H9 (cell line): Measurements from ENCODE around the gene AHDC1. TPM values are rescaled to one million over a fixed set of nuclear protein-coding genes. Genes with fewer than 3 reads are reported as not detected.

Experiments used
- DNase-seq: peaks from one replicate; pipeline ENCODE4 v3.0.0-alpha.2; 2017
- H2AFZ ChIP-seq: one replicate; pipeline ENCODE4 v1.6.1; 2013; ENCODE audit warnings: mild to moderate bottlenecking, low read length, control low read depth, moderate library complexity
- H2AK5ac ChIP-seq: 2 replicates; pipeline ENCODE4 v1.6.1; 2013; ENCODE audit warnings: low read length, control low read depth, mixed read lengths; ENCODE audit not compliant: insufficient read length
- H2BK120ac ChIP-seq: one replicate; pipeline ENCODE4 v1.6.1; 2013; ENCODE audit warnings: low read depth, mild to moderate bottlenecking, low read length, control low read depth, inconsistent platforms; ENCODE audit not compliant: poor library complexity, severe bottlenecking
- H2BK12ac ChIP-seq: 2 replicates; pipeline ENCODE4 v1.6.1; 2013; ENCODE audit warnings: low read length, control low read depth, mixed read lengths, low read depth; ENCODE audit not compliant: insufficient read length
- H2BK15ac ChIP-seq: 2 replicates; pipeline ENCODE4 v1.6.1; 2013; ENCODE audit warnings: low read depth, low read length, control low read depth
- H2BK20ac ChIP-seq: one replicate; pipeline ENCODE4 v1.6.1; 2013; ENCODE audit warnings: low read depth, mild to moderate bottlenecking, low read length, control low read depth, inconsistent platforms; ENCODE audit not compliant: poor library complexity, severe bottlenecking
- H2BK5ac ChIP-seq: 2 replicates; pipeline ENCODE4 v1.6.1; 2013; ENCODE audit warnings: low read length, control low read depth, mixed read lengths; ENCODE audit not compliant: insufficient read length
- H3K14ac ChIP-seq: 2 replicates; pipeline ENCODE4 v1.6.1; 2013; ENCODE audit warnings: low read length, control low read depth; ENCODE audit not compliant: insufficient read depth
- H3K18ac ChIP-seq: 2 replicates; pipeline ENCODE4 v1.6.1; 2013; ENCODE audit warnings: low read depth, mild to moderate bottlenecking, mixed read lengths, low read length, control low read depth; ENCODE audit not compliant: insufficient read length
- H3K23ac ChIP-seq: 2 replicates; pipeline ENCODE4 v1.6.1; 2013; ENCODE audit warnings: low read length, control low read depth, mixed read lengths, low read depth; ENCODE audit not compliant: insufficient read length
- H3K23me2 ChIP-seq: 2 replicates; pipeline ENCODE4 v1.6.1; 2013; ENCODE audit warnings: low read depth, mild to moderate bottlenecking, mixed read lengths, low read length, control low read depth; ENCODE audit not compliant: insufficient read length, poor library complexity, severe bottlenecking
- H3K27ac ChIP-seq: 2 replicates; pipeline ENCODE4 v1.5.1; 2013; ENCODE audit warnings: low read length, control low read depth, mixed read lengths, low read depth; ENCODE audit not compliant: insufficient read length
- H3K27me3 ChIP-seq: 2 replicates; pipeline ENCODE4 v1.6.1; 2013; ENCODE audit warnings: low read length, control low read depth, inconsistent platforms; ENCODE audit not compliant: insufficient read depth
- H3K4ac ChIP-seq: 2 replicates; pipeline ENCODE4 v1.6.1; 2013; ENCODE audit warnings: low read depth, mild to moderate bottlenecking, control low read depth, inconsistent platforms, low read length, moderate library complexity
- H3K4me1 ChIP-seq: 2 replicates; pipeline ENCODE4 v1.6.1; 2013; ENCODE audit warnings: low read length, control low read depth, inconsistent platforms; ENCODE audit not compliant: insufficient read depth
- H3K4me2 ChIP-seq: 2 replicates; pipeline ENCODE4 v1.6.1; 2013; ENCODE audit warnings: low read length, control low read depth, mixed read lengths; ENCODE audit not compliant: insufficient read length, insufficient read depth
- H3K56ac ChIP-seq: 2 replicates; pipeline ENCODE4 v1.6.1; 2013; ENCODE audit warnings: low read depth, mild to moderate bottlenecking, mixed read lengths, low read length, control low read depth; ENCODE audit not compliant: insufficient read length
- H3K79me1 ChIP-seq: 2 replicates; pipeline ENCODE4 v1.6.1; 2013; ENCODE audit warnings: low read depth, mild to moderate bottlenecking, moderate library complexity, low read length, control low read depth, inconsistent platforms; ENCODE audit not compliant: insufficient read depth, poor library complexity, severe bottlenecking
- H3K79me2 ChIP-seq: 2 replicates; pipeline ENCODE4 v1.6.1; 2013; ENCODE audit warnings: low read length, control low read depth, inconsistent platforms; ENCODE audit not compliant: insufficient read depth
- H3K9ac ChIP-seq: 2 replicates; pipeline ENCODE4 v1.6.1; 2013; ENCODE audit warnings: low read length, control low read depth, mixed read lengths; ENCODE audit not compliant: insufficient read length; ENCODE audit errors: extremely low read depth
- H3K9me3 ChIP-seq: one replicate; pipeline ENCODE4 v1.6.1; 2013; ENCODE audit warnings: low read depth, low read length, inconsistent platforms; ENCODE audit not compliant: control insufficient read depth
- H3T11ph ChIP-seq: one replicate; pipeline ENCODE4 v1.6.1; 2013; ENCODE audit warnings: mild to moderate bottlenecking, low read length, control low read depth, inconsistent platforms
- H4K20me1 ChIP-seq: one replicate; pipeline ENCODE4 v1.6.1; 2013; ENCODE audit not compliant: control insufficient read depth, insufficient read length, insufficient read depth
- H4K5ac ChIP-seq: 2 replicates; pipeline ENCODE4 v1.6.1; 2013; ENCODE audit warnings: low read depth, mild to moderate bottlenecking, mixed read lengths, low read length, control low read depth; ENCODE audit not compliant: insufficient read length
- H4K8ac ChIP-seq: replicated peaks from 2 replicates; pipeline ENCODE4 v1.6.1; 2013; ENCODE audit warnings: low read length, control low read depth, mixed read lengths, low read depth; ENCODE audit not compliant: insufficient read length
- H4K91ac ChIP-seq: 2 replicates; pipeline ENCODE4 v1.6.1; 2013; ENCODE audit warnings: low read depth, mild to moderate bottlenecking, moderate library complexity, mixed read lengths, low read length, control low read depth; ENCODE audit not compliant: insufficient read length
- H3K27ac Mint-ChIP-seq, 3 experiments: 2 replicates in 2 of 3; 3 replicates in 1 of 3; pipeline ENCODE4 v1.8.0; 2020 to 2021; ENCODE audit warnings: mixed read lengths in 3 of 3, mild to moderate bottlenecking in 1 of 3, moderate library complexity in 1 of 3
- H3K27me3 Mint-ChIP-seq: 2 replicates; pipeline ENCODE4 v1.8.0; 2021; ENCODE audit warnings: low read depth, mild to moderate bottlenecking, moderate library complexity, mixed read lengths
- H3K36me3 Mint-ChIP-seq, 3 experiments: 2 replicates in 2 of 3; 3 replicates in 1 of 3; pipeline ENCODE4 v1.8.0; 2020 to 2021; ENCODE audit warnings: low read depth in 3 of 3, mixed read lengths in 3 of 3; ENCODE audit not compliant: insufficient read depth in 1 of 3
- H3K4me1 Mint-ChIP-seq, 2 experiments: 2 replicates each; pipeline ENCODE4 v1.8.0; 2020; ENCODE audit warnings: mixed read lengths in 2 of 2
- H3K4me3 Mint-ChIP-seq, 2 experiments: 2 replicates in 1 of 2; 3 replicates in 1 of 2; pipeline ENCODE4 v1.8.0; 2020 to 2021; ENCODE audit warnings: mild to moderate bottlenecking in 2 of 2, mixed read lengths in 2 of 2, moderate library complexity in 1 of 2
- H3K9me3 Mint-ChIP-seq, 2 experiments: 2 replicates in 1 of 2; 3 replicates in 1 of 2; pipeline ENCODE4 v1.8.0; 2020; ENCODE audit warnings: mild to moderate bottlenecking in 2 of 2, mixed read lengths in 2 of 2, moderate library complexity in 1 of 2
- WGBS: extraction: QIAGEN DNeasy Blood & Tissue Kit; methylation state at CpG from one replicate; pipeline ENCODE4 v1.1.7; 2013; ENCODE audit warnings: missing lambda C conversion rate, low lambda C conversion rate, mixed read lengths; ENCODE audit not compliant: insufficient read length; ENCODE audit errors: extremely low coverage; 5-methylcytosine and 5-hydroxymethylcytosine counted together
- total RNA-seq: library from RNA; stranded (reverse); gene quantifications from 2 replicates; pipeline ENCODE4 v1.2.1, GENCODE V29; 2021
- TF ChIP-seq, protein P1 (sequence below): fragments of 200-600 bp; sonication (generic); conservative IDR thresholded peaks from 3 replicates; pipeline ENCODE4 v1.8.0; 2021; ENCODE audit warnings: antibody characterized with exemption, mild to moderate bottlenecking

AHDC1 gene
- total RNA-seq, 1 experiment from 2014 or later, result 29.4 TPM

DNA sequence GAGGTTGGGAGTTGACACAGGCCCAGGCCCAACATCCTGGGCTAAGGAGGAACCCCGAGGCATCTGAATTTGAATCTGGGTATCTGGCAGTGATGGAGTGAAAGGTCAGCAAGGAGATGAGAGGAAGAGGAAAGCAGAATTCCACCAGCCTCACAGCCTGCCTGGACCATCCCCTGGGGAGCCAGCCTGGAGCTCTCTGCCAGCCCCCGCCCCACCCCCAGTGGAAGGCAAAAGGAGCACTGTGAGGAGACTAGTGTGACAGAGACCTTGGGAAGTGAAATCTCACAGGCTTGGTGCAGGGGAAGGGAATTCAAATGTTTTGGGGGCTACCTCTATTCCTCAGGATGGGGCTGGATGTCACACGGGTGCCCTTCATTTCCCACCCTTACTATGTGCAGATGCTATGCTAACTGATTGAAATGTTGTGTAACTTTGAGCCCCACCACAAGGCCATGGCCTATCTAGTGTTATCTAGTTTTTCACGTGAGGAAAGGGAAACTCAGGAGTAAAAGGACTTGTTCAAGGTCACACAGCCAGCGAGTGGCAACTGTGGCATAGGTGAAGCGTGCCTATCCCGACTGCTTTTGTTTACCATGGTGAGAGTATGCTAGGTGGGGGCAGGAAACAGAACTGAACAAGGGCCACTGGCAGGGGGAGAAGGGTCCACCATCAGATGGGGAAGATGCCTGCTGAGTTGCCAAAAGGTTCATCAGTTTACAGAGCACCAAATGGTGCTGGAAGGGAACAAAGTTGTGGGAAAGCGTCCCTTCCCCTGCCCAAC lies 29.8 kb downstream of the AHDC1 start:
- H2BK120ac ChIP-seq, result no peak overlapping the region
- no peak overlapping the region for H3T11ph ChIP-seq
- no peaks in the 10 kb centered on the region; the same call in none of the 2 replicates for H3K27me3 Mint-ChIP-seq
- H3K9ac ChIP-seq, result no peak overlapping the region
- H4K5ac ChIP-seq, result no peak overlapping the region
- H2AFZ ChIP-seq, result no peak overlapping the region
- H3K79me2 ChIP-seq, result no peaks in the 10 kb centered on the region
- no peak overlapping the region for H2BK20ac ChIP-seq
- no peak overlapping the region for H2BK15ac ChIP-seq
- no peaks in the 10 kb centered on the region for H3K9me3 Mint-ChIP-seq
- no peak overlapping the region for H4K91ac ChIP-seq
- no peak overlapping the region for H2BK5ac ChIP-seq
- peak overlapping the region; percentile 52 to 73 for H3K4me3 Mint-ChIP-seq
- H3K27ac Mint-ChIP-seq, result peak overlapping the region; percentile 86 to 95 (median 93); a peak in 6 of 7 replicates
- no peak overlapping the region for H3K14ac ChIP-seq
- no peak overlapping the region for H3K4ac ChIP-seq
- no peaks in the 10 kb centered on the region for H3K36me3 Mint-ChIP-seq
- H3K23me2 ChIP-seq, result peaks cover 5% of the 10 kb centered on the region
- no peaks in the 10 kb centered on the region for H3K9me3 ChIP-seq
- no peak overlapping the region for H3K27ac ChIP-seq
- H2AK5ac ChIP-seq, result no peak overlapping the region
- WGBS, result no CpG with 5 or more reads among the region's 8 CpGs
- peaks cover 29% of the 10 kb centered on the region for H3K4me1 ChIP-seq
- no peak overlapping the region for H4K8ac ChIP-seq
- peaks cover 62 to 66% of the 10 kb centered on the region in 2 experiments for H3K4me1 Mint-ChIP-seq
- no peak overlapping the region for H3K56ac ChIP-seq
- no peaks in the 10 kb centered on the region for H3K79me1 ChIP-seq
- H4K20me1 ChIP-seq, result no peaks in the 10 kb centered on the region
- no peak for DNase-seq
- TF ChIP-seq, protein P1, sequence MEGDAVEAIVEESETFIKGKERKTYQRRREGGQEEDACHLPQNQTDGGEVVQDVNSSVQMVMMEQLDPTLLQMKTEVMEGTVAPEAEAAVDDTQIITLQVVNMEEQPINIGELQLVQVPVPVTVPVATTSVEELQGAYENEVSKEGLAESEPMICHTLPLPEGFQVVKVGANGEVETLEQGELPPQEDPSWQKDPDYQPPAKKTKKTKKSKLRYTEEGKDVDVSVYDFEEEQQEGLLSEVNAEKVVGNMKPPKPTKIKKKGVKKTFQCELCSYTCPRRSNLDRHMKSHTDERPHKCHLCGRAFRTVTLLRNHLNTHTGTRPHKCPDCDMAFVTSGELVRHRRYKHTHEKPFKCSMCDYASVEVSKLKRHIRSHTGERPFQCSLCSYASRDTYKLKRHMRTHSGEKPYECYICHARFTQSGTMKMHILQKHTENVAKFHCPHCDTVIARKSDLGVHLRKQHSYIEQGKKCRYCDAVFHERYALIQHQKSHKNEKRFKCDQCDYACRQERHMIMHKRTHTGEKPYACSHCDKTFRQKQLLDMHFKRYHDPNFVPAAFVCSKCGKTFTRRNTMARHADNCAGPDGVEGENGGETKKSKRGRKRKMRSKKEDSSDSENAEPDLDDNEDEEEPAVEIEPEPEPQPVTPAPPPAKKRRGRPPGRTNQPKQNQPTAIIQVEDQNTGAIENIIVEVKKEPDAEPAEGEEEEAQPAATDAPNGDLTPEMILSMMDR, result no peak
- no peaks in the 10 kb centered on the region for H3K27me3 ChIP-seq
- H3K18ac ChIP-seq, result no peak overlapping the region
- H3K23ac ChIP-seq, result no peak overlapping the region
- H3K4me2 ChIP-seq, result peak overlapping the region; percentile 35
- H2BK12ac ChIP-seq, result no peak overlapping the region
